Mucosa of descending colon (tissue), 3 donors: Measurements from ENCODE around the gene DTX4. TPM values are rescaled to one million over a fixed set of nuclear protein-coding genes. Genes with fewer than 3 reads are reported as not detected.
A peak's percentile ranks its signal among the peaks of the same experiment; 100 is the strongest.

ENCODE experiments used
- ATAC-seq: fragments of 200-7000 bp; cut with Tn5 transposase; one replicate; pipeline ENCODE4 v1.9.1; 2020; ENCODE audit warnings: mild to moderate bottlenecking, moderate library complexity
- DNase-seq, 3 donors: peaks; one replicate each; pipeline ENCODE4 v3.0.0-alpha.2; 2020
- H3K36me3 ChIP-seq: fragments of 200-600 bp; one replicate; pipeline ENCODE4 v1.8.0; 2021; ENCODE audit warnings: low read depth, mild to moderate bottlenecking
- H3K4me1 ChIP-seq: fragments of 200-600 bp; one replicate; pipeline ENCODE4 v1.8.0; 2021; ENCODE audit warnings: low read depth, mild to moderate bottlenecking
- H3K4me3 ChIP-seq: fragments of 200-600 bp; one replicate; pipeline ENCODE4 v1.8.0; 2021; ENCODE audit warnings: mild to moderate bottlenecking
- H3K9me3 ChIP-seq: fragments of 200-600 bp; one replicate; pipeline ENCODE4 v1.8.0; 2021; ENCODE audit warnings: mild to moderate bottlenecking
- CTCF ChIP-seq: fragments of 200-600 bp; IDR thresholded peaks from one replicate; pipeline ENCODE4 v1.8.0; 2022; ENCODE audit warnings: antibody characterized with exemption, mild to moderate bottlenecking
- intact Hi-C, 2 donors: fragments of 100-400 bp; cut with DNase I in 1 of 2; cut with micrococcal nuclease in 1 of 2; formaldehyde crosslinking; loops; one replicate each; pipeline versions ENCODE4 v1.11.0 to v1.11.1; 2022; cut with DNase I, micrococcal nuclease
- total RNA-seq, 3 donors: library from RNA; stranded (reverse); fragmentation: NEBNext Ultra II Directional in 2 of 3; extraction: Animal tissue kit (Norgen Biotek cat#: 25700) in 2 of 3; gene quantifications; one replicate each; pipeline versions ENCODE4 v1.2.1 to v1.2.4, GENCODE V29; 2021 to 2023
- donor health status: DM: no; HTN: no; CAD: no; lungs with moderate emphysema.
- donor health status: DM: no; HTN: no; CAD: no.
- donor health status: DM: no; HTN: yes; CAD: no.

Gene DTX4
- total RNA-seq, 3 donors from 2014 or later, result 37.4 to 95.7 (median 53.8) TPM

- TF ChIP-seq CTCF, result no peak
- intact Hi-C loops, result no loop called here
- no peaks in the 10 kb centered on the region for H3K4me1 ChIP-seq
- no peaks in the 10 kb centered on the region for H3K36me3 ChIP-seq
- no peak overlapping the region for H3K4me3 ChIP-seq
- DNase-seq (no peak), ATAC-seq (no peak)
- no peaks in the 10 kb centered on the region for H3K9me3 ChIP-seq
Observed at GRCh38 chr11:59157433-59157832, 14.5 kb upstream of the DTX4 start.

GRCh38 chr11:59158206-59159068 lies 13.5 kb upstream of the DTX4 start:
- Histone ChIP-seq H3K4me3 (no peak overlapping the region), H3K36me3 (no peaks in the 10 kb centered on the region), H3K9me3 (no peaks in the 10 kb centered on the region), H3K4me1 (no peaks in the 10 kb centered on the region)
- ATAC-seq, result peak; percentile 94
- TF ChIP-seq CTCF, result peak; percentile 50
- intact Hi-C loops, result no loop called here
- peak in 1 of 3 donors; percentile 77 for DNase-seq

DNA sequence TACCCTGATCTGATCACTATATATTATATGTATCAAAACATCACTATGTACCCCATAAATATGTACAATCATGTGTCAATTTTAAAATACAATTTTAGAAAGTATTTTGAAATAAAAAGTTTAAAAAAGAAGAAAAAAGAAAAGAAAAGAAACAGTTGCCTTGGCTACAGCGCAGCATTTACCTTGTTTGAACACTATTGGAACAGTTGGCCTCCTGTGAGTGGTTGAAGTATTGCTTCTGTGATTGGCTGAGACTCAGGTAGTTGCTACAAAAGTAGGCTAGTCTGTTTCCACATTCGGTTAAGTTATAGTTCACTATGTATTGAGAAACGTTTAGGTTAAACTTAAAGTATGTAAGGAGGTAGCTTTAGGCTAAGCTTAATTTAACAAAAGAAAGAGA lies 7.9 kb upstream of the DTX4 start:
- H3K36me3 ChIP-seq, result no peaks in the 10 kb centered on the region
- no peak for DNase-seq
- H3K9me3 ChIP-seq, result no peaks in the 10 kb centered on the region
- H3K4me3 ChIP-seq, result no peak overlapping the region
- no peaks in the 10 kb centered on the region for H3K4me1 ChIP-seq
- intact Hi-C loops, result loop anchor here in 1 of 2 donors (10.0 kb wide), 1 partner anchor 121 kb away; no protein-coding TSS in a partner anchor
- ATAC-seq, result no peak
- TF ChIP-seq CTCF, result no peak

- Histone ChIP-seq H3K4me1 (peaks cover 20% of the 10 kb centered on the region), H3K9me3 (no peaks in the 10 kb centered on the region), H3K4me3 (peak overlapping the region; percentile 66), H3K36me3 (no peaks in the 10 kb centered on the region)
- DNase-seq, result peak; percentile 66 to 82 (median 77)
- TF ChIP-seq CTCF, result no peak
- intact Hi-C loops, result no loop called here
- peak; percentile 23 for ATAC-seq
Observed at GRCh38 chr11:59172345-59173079, 580 bp downstream of the DTX4 start.

- Histone ChIP-seq H3K9me3 (no peaks in the 10 kb centered on the region), H3K4me1 (peaks cover 20% of the 10 kb centered on the region), H3K36me3 (no peaks in the 10 kb centered on the region), H3K4me3 (peak overlapping the region; percentile 66)
- intact Hi-C loops, result no loop called here
- peak; percentile 61 to 73 (median 70) for DNase-seq
- no peak for TF ChIP-seq CTCF
- peak; percentile 6 for ATAC-seq
Observed at GRCh38 chr11:59173080-59173963, 1.4 kb downstream of the DTX4 start.
